Skin epidermis (tissue), 12 donors: ENCODE results near the gene SASH1.

Experiments used
- H3K27ac ChIP-seq, 21 experiments: fragments of 200-600 bp; sonication (generic) in 11 of 21; one replicate each; pipeline ENCODE4 v1.5.0; 2020; ENCODE audit warnings: mild to moderate bottlenecking in 3 of 21, inconsistent platforms in 2 of 21, moderate library complexity in 2 of 21
- H3K4me3 ChIP-seq, 7 experiments: fragments of 200-600 bp; sonication (generic) in 2 of 7; one replicate each; pipeline ENCODE4 v1.5.0; 2020; ENCODE audit warnings: inconsistent platforms in 2 of 7, mild to moderate bottlenecking in 2 of 7, moderate library complexity in 1 of 7

Gene SASH1

DNA sequence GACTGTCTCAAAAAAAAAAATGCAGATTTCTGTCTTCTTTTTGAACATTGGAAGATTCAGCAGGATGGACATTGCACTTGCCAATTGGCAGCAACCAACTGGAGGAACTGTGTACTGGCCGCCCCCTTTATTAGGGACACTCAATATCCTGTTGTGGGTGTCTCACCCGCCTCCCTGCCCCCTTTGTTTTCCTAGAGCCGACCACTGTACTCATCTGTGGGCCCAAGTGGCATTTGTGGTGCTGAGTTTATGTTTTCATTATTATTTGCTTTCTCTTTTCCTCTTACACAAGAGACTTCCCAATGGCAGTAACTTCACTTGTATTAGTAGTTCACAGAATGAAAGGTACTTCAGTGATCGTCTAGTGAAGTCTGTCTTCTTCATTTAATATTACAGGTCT, 125.3 kb downstream of the SASH1 start:
- no peak overlapping the region for H3K4me3 ChIP-seq
- H3K27ac ChIP-seq: no peak overlapping the region

DNA sequence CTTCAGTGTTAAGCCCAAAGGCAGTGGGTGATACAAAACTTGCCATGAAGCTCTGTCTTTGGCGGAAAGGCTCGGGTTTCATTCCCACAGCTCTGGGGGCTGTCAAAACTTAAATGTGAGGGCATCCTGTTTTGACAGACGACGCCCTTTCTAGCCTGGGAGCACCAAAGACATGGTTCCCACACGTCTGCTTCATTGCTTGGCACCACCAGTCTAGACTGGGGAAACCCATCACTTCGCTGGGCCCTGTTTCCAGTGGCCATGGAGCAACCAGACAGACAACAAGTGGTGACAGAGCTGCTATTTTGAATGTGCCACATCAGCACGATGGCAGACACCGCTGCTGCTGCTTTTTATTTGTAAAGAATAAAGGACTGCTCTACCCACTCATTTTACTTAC, 127.5 kb downstream of the SASH1 start:
- Histone ChIP-seq H3K4me3 (no peak overlapping the region), H3K27ac (peak overlapping the region in 1 of 21 experiments; percentile 18)

DNA sequence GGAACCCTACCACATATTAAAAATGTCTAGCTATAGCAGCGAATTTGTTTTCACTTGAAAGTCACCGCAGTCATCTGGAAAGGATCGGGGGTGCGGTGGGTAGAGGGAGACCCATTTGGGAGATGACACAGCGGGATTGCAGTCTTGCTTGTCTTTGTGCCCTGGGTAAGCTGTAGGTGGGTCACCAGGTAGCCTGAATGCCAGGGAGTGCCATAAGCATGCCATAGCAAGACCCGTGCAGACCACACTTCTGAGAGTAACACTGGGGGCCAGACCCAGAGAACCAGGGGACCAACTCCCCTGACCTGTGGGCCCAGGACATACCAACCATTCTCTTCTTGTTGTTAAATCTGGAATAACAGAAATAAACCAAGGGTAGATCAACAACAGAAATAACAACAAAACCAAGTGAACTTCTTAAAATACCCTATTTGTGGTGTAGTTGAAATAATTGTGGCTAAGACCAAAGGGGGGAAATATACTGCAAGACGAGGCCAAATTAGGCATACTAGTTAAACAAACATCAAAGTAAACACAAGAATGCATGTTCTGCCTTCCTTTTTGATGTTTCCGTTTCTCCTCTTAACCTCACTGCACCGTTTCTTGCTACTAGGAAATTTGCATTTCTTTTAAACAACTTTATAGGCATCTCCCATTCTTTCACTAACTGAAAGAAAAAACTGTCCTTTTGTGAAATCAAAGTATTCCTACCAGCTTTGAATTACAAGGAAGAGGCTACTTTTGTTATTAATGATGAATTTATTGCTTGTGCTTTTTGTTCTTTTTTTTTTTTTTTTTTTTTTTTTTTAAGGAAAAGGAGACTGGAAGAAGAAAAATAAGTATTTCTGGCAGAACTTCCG, 128.2 kb downstream of the SASH1 start:
- Histone ChIP-seq H3K27ac (peak overlapping the region in 1 of 21 experiments; percentile 60), H3K4me3 (no peak overlapping the region)

DNA sequence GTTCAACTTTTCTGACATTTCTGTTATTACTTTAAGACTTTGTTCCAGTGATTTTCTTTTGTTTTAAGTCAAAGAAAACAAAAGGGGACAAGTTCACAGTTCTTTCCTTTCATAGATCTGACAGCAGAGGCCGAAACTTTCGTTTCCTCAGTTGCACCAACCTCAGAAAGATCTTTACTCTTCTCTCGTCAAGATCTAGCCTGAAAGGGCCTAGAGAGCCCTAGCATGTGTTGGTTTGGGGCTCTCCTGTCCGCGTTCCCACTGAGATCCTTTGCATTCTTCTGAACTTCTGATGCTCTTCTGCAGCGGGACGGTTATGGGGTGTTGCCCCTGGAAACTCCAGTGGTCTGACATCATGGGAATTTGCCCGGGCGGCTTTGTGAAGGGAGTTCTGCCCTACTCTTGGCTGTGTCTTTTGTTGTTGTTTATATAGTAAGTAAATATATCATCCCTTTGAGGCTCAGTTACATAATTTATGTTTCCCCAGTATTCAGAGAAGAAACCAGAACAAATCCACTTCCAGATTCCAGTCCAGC, 129.1 kb downstream of the SASH1 start:
- H3K27ac ChIP-seq: peak overlapping the region in 1 of 21 experiments; percentile 7
- H3K4me3 ChIP-seq: no peak overlapping the region

DNA sequence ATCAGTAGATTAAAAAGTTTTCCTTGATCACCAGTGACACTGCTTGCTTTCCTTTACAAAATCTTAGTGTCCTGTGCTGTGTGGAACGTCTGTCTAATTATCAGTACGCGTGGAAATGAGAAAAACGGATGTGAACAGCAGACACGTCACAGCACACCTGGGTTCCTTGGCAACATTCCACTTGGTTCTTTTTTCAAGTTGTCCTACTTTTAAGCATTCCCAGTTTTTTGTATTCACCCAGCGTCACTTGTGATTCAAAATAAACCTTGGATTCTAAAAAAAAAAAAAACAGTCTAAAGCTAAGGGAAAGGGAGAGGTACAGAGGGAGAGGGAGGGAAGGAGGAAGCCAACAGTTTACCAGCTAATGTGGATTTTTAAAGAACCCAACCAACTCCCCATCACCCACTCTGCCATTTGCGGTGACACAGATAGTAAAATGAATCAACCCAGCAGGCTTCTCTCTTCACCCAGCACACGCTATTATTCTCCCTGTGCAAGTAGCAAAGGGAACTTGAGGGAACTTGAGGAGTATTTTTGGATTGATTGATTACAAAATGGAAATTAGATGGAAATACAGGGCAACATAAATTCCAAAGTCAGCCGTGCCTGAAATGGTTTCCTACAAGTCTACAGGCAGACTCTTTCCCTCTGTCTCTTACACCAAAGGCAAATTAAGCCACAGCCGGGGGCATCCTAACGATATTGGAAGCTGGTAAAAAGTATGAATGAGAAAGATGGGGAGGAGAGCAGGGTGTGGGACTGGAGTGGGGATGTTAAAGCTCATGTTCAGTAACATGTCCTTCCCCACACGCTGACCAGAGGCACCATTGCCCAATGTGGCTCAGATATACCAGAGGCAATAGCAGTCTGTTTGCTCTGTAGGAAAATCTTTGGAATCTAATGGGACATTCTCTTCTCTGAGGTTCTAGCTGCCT, 129.8 kb downstream of the SASH1 start:
- Histone ChIP-seq H3K4me3 (no peak overlapping the region), H3K27ac (peak overlapping the region in 1 of 21 experiments; percentile 7)

DNA sequence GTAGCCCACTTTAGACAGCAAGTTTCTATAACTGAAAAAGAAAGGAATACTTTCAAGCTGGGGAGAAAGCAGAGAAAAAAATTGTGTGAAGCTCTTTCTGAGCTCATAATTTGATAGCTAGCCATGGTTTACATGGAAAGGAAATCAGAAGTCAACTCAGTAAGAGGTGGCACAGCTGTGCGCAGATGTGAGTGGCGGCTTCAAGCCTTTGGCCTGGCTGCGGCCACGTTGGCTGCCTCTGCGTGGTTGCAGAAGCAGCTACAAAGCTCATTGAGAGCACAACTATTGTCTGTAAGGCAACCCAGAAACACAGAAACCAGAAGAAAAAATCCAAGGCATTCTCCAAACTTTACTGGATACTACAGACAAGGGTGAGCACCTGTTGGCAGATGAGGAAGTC, 136.9 kb downstream of the SASH1 start:
- H3K4me3 ChIP-seq: no peak overlapping the region
- no peak overlapping the region for H3K27ac ChIP-seq

DNA sequence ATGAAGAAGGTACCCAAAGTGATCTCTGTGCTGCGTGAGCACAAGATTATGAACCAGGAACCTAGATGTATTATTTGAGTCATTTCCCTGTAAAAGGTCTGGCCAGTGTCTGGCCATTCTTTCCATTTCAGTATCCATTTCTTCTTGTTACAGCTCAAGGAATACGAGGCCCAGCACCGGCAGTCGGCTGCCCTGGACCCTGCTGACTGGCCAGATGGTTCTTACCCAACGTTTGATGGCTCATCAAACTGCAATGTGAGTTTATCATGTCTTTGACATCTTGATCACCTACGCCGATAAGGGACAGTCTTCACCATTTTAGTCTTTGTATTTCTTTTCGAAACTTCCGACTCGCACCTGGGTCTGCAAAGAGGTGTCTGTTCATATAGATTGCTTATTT, 144.8 kb downstream of the SASH1 start:
- H3K4me3 ChIP-seq: no peak overlapping the region
- H3K27ac ChIP-seq: no peak overlapping the region

DNA sequence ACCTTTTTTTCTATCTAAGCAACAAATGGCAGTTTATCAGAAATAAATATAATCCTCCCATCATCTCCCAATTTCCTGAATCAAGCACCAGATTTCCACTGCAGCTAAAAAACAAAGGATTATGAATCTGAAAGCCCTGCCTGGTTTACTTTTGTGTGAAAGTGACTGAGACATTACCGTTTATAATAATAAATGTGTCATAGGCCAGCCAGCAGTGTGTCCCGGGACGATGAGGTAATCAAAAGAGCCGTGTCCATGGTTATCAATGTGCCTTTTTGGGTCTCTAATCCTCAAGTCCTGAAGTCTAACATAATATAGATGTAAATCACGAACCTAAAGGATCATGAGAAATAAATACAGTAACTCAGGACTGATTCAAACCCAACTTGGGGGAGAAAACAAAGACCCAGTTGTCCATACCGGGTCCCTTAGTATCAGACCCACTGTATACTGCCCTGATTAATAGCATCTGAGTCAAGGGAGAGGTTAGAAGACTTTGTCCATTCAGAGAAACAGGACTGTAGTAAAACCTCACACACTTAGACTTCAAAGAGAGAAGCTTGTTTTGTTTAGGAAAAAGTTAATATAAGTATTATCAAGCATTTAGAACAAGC, 149.1 kb downstream of the SASH1 start:
- Histone ChIP-seq H3K27ac (peak overlapping the region in 4 of 21 experiments; percentile 13 to 79 (median 58)), H3K4me3 (no peak overlapping the region)

DNA sequence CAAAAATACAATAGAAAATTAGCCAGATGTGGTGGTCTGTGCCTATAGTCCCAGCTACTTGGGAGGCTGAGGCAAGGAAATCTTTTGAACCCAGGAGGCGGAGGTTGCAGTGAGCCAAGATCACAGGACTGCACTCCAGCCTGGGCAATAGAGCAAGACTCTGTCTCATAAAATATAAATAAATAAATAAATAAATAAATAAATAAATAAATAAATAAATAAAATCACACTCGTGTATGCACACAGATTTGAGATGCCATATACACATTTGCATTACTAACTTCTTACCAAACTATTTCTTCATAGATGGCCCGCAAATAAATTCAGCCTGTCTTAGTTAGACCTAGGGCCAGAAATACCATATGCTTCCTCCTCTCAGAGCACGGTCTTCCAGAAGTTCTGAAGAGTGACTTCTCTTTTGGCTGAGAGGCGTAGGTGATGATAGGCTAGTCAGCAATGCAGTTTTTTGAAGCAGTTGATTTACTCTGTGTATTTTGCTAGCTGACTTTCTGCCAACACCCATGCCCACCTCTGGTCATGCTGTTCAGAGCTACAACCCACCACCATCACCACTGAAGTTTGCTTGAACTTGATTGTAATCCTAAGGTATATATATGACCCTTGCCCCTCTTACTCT, 150.1 kb downstream of the SASH1 start:
- peak overlapping the region in 10 of 21 experiments; percentile 6 to 79 (median 47) for H3K27ac ChIP-seq
- H3K4me3 ChIP-seq: no peak overlapping the region

DNA sequence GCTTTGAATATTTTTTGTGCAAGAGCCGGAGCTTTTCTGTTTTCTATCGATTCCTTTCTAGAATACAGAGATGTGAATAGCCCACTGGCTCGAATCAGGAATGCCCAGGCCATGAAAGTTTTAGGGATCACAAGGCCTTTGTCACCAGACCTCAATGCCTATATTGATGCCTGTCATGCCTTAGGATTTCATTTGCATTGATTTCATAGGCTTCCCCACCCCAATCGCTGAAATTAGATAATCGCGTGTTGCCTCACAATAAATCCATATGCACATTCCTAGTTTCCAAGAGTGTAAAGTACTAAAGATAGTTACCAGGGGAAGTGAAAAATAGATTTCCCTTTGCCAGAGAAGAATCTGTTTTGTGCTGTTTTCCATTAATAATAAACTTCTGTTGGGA, 150.8 kb downstream of the SASH1 start:
- no peak overlapping the region for H3K4me3 ChIP-seq
- peak overlapping the region in 13 of 21 experiments; percentile 6 to 79 (median 32) for H3K27ac ChIP-seq

DNA sequence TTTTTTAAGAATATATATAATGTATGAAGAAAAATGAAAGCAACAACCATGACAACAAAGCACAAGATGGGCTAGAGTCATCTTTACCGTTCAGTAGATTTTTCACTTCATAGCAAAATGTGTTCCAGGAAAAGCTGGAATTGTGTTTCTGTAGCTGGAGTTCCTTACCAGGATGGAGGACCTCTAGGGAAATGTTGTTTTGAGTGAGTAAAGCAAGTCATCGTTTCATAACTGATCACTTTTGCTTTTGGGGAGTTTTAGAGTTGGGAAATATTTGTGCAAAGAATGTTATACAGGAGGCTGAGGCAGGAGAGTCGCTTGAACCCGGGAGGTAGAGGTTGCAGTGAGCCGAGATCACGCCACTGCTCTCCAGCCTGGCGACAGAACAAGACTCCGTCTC, 151.6 kb downstream of the SASH1 start:
- Histone ChIP-seq H3K27ac (peak overlapping the region in 14 of 21 experiments; percentile 9 to 80 (median 48)), H3K4me3 (no peak overlapping the region)

DNA sequence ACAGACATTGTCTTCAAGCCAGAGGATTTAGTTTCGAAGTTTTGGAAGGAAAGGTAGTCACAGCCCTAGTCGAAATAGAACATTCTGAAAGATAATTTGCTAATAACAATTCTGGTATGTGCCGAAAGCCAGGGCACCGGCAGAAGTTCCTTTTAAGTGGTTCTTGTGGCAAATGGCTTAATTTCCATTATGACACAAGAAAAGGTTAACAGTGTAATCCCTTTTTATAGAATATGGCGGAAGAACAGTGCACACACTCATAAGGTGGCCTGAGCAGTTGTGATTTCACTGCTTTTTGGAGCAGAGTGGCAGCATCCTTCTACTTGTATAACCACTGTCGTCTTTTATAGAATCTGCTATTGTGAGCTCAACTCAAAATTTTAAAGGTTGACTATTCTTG, 152.4 kb downstream of the SASH1 start:
- Histone ChIP-seq H3K27ac (peak overlapping the region in 11 of 21 experiments; percentile 31 to 80 (median 56)), H3K4me3 (no peak overlapping the region)

DNA sequence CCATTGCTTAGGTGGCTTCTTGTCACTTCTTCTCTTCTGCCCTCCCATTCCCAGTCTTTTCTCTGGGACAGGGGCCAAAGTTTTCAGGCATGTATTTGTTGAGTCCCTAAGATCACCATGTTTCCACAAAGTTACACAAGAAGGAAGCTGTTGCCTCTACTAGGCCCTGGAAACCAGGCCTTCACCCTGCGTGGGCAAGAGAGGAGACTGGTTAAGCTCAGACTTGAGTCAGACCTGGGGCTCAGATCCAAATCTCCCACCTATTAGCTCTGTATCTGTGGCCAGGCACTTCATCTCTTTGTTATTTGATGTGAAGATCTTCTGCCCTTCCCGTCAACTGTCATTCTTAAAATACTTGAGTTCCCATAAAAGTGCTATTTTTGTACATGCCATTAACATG, 154.6 kb downstream of the SASH1 start:
- Histone ChIP-seq H3K4me3 (no peak overlapping the region), H3K27ac (peak overlapping the region in 10 of 21 experiments; percentile 2 to 72 (median 38))

DNA sequence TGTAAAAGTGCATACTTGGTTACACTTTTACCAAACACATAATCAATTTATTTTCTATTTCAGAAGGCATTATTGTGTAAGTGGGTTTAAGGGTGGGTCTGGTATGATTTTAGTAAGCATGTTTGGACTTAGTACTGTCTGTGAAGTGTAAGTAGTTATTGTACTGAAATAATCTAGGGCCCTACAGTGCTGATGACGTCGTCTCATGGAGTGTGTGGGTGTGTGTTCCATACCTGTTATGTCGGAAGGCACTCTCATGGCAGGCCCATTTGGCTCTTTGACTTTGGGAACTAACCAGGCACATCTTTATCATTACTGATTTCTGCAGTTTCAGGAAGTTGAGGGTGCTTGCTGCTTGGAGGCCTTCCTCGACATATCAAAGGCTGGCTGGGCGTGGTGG, 155.1 kb downstream of the SASH1 start:
- no peak overlapping the region for H3K4me3 ChIP-seq
- peak overlapping the region in 10 of 21 experiments; percentile 2 to 72 (median 32) for H3K27ac ChIP-seq

DNA sequence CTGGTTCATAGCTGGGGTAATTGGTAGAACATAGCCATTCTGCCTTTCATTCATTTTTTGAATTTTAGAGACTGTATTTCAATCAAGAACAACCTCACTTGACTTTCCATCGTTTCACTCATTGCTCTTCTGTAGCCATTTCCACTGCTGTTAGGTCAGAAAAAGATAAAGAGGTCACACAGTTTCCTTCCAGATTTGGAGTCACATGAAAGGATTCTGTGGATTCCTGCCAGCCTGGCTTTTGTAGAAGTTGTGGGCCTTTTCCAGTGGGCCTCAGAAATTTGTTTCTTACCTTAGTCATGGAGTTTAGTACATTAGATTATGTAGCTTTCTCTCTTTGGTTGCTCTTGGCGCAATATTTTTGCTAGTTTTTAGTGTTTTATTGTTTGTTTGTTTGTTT, 157.8 kb downstream of the SASH1 start:
- Histone ChIP-seq H3K4me3 (no peak overlapping the region), H3K27ac (peak overlapping the region in 9 of 21 experiments; percentile 6 to 79 (median 37))

DNA sequence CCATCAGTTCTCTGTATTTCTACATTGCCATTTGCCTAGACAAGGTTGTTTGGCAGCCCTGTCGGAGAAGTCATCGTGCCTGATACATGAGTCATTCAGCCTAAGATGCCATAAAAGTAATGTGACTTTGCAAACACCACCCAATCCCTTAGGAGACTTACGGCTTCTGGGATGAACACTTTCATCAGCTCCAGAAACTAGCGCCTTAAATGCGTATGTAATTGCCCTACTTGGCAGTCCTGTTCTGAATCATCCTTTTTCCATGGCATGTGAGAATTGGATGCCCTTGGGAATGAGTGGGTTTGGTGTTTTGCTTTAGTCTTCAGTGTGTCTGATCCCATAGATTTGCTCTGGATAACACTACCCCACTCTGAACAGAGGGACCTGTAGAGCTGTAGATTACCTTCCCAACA, 158.5 kb downstream of the SASH1 start:
- H3K4me3 ChIP-seq: no peak overlapping the region
- H3K27ac ChIP-seq: peak overlapping the region in 14 of 21 experiments; percentile 8 to 90 (median 66)

DNA sequence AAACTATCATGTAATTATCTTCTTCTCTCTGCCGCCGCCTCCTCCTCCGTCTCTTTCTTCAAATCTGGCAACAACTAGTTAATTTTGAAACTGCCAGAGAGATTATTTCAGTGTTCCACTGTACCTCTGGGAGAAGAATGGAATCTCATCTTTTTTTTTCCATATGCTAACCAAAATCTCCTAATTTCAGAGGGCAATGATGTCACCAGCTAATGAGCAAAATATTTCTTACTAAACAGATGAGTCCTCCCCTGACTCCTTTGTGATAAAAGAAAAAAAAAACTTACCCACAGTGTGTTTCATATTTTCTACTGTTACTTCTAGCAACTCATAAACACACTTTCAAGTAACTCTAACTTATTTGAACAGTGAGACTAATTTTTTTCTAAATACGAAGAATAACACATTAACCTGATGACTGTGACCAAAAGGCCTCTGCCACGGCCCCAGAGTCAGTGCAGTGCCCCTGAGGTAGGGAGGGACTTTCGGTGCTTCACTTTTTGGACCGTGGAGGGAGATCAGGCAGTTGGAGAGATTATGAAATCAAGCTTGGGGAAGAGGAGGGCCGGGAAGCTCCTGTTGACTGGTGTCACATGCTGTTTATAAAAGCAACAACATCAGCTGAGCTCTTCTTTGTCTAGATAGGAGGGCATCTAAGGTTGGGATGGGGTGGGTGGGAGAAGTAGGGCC, 159.6 kb downstream of the SASH1 start:
- peak overlapping the region in 16 of 21 experiments; percentile 8 to 90 (median 64) for H3K27ac ChIP-seq
- H3K4me3 ChIP-seq: no peak overlapping the region

DNA sequence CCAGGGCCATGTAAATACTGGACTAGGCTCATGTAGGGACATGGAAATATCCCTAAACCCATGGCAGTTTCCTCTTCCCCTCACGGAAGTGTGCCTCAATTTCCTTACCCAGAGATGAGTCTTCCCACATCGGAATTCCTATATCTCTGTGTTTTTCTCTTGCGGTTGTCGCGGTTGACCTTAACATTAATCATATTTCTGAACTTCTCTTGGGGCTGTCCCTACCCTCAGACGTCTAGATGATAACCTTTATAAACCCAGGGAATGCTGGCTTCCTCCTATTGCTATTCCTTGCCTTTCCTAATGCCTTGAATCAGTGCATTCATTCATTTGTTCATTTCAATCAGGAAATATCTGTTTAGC, 160.1 kb downstream of the SASH1 start:
- Histone ChIP-seq H3K4me3 (no peak overlapping the region), H3K27ac (peak overlapping the region in 13 of 21 experiments; percentile 6 to 90 (median 67))

DNA sequence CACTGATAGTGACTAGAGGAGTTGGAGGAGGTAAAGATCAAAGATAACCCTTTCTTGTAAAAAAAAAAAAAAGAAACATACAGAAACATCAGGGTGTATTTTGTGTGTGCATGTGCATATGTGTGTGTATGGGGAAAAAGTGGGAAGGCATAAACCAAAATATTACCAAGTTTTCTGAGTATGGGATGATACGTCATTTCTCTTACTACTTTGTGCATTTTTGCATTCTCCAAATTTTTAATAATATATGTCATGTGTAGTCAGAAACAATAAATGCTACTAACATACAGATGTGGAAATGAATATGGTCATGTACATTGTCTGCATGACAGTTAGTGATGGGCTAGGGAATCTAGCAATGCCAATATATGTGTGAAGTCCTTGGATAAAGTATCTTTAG, 161.1 kb downstream of the SASH1 start:
- Histone ChIP-seq H3K4me3 (no peak overlapping the region), H3K27ac (peak overlapping the region in 1 of 21 experiments; percentile 29)
